T-helper 17 cell (primary cell): ENCODE data around the gene FGF22. TPM values are rescaled to one million over a fixed set of nuclear protein-coding genes. Genes with fewer than 3 reads are reported as not detected.
A peak's percentile ranks its signal among the peaks of the same experiment; 100 is the strongest.
"Not testable (repeated sequence)": the region's sequence is repeated elsewhere in the genome, so short reads cannot be mapped to it uniquely, and the experiment has no call there.

ENCODE experiments used
- ATAC-seq: fragments of 150-1000 bp; cut with Tn5 transposase; 2 replicates; pipeline ENCODE4 v1.10.0; 2021; ENCODE audit warnings: mild to moderate bottlenecking, moderate library complexity
- DNase-seq, 3 donors: peaks; one replicate each; pipeline versions ENCODE4 v3.0.0 to v3.0.0-alpha.2; 2020 to 2021
- H3K9me3 ChIP-seq: one replicate; pipeline ENCODE4 v1.7.0; 2013; ENCODE audit warnings: low read length, mild to moderate bottlenecking; ENCODE audit not compliant: control insufficient read depth, poor library complexity, severe bottlenecking
- H3K27ac Mint-ChIP-seq: one replicate; pipeline ENCODE4 v1.8.0; 2022; ENCODE audit warnings: mild to moderate bottlenecking, moderate library complexity, mixed read lengths
- H3K27me3 Mint-ChIP-seq: one replicate; pipeline ENCODE4 v1.8.0; 2022; ENCODE audit warnings: mixed read lengths
- H3K36me3 Mint-ChIP-seq: one replicate; pipeline ENCODE4 v1.8.0; 2022; ENCODE audit warnings: low read depth, mixed read lengths
- H3K4me1 Mint-ChIP-seq: one replicate; pipeline ENCODE4 v1.8.0; 2022; ENCODE audit warnings: mild to moderate bottlenecking, mixed read lengths
- H3K4me3 Mint-ChIP-seq: one replicate; pipeline ENCODE4 v1.8.0; 2022; ENCODE audit warnings: mild to moderate bottlenecking, moderate library complexity, mixed read lengths
- total RNA-seq, 4 donors: library from RNA in 2 of 4; stranded (reverse) in 2 of 4; gene quantifications; one replicate each; pipeline ENCODE4 v1.2.3 and lab custom pipeline; 2022 to 2026

FGF22 gene
- total RNA-seq, 2 donors from 2014 or later = 0.65 to 0.68 TPM

DNA sequence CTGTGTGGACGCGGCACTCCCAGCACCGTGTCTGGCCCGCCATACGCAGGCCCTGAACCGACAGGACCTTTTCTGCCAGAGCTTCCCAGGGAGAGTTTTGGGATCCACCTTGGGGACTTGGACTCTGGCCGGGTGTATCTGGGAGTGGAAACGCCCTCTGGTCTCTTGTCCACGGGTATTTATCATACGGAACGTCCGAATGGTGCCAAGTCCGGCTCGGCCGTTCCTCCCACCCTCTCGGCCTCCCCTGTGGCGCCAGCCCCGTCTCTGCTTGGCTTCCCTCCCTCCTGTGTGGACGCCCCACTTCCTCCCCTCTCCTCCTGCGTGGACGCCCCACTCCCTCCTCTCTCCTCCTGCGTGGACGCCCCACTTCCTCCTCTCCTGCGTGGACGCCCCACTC, 37.9 kb upstream of the FGF22 start:
- ATAC-seq = no peak

GRCh38 chr19:602391-603301, 37.0 kb upstream of the FGF22 start:
- no peak overlapping the region for H3K27ac Mint-ChIP-seq
- no peaks in the 10 kb centered on the region for H3K36me3 Mint-ChIP-seq
- H3K27me3 Mint-ChIP-seq = no peaks in the 10 kb centered on the region

More for the DNA sequence above, 37.9 kb upstream of the FGF22 start:
- Mint-ChIP-seq H3K27ac (no peak overlapping the region), H3K27me3 (no peaks in the 10 kb centered on the region), H3K4me3 (no peak overlapping the region), H3K4me1 (peaks cover 2% of the 10 kb centered on the region), H3K36me3 (no peaks in the 10 kb centered on the region)
- H3K9me3 ChIP-seq = no peaks in the 10 kb centered on the region
- DNase-seq = no peak

GRCh38 chr19:603302-603639, 36.4 kb upstream of the FGF22 start:
- not testable (repeated sequence) for H3K9me3 ChIP-seq, H3K27ac Mint-ChIP-seq, DNase-seq, ATAC-seq, H3K36me3 Mint-ChIP-seq, H3K4me3 Mint-ChIP-seq, H3K4me1 Mint-ChIP-seq, H3K27me3 Mint-ChIP-seq

More at GRCh38 chr19:602391-603301, 37.0 kb upstream of the FGF22 start:
- H3K4me3 Mint-ChIP-seq = no peak overlapping the region
- H3K4me1 Mint-ChIP-seq = peaks cover 2% of the 10 kb centered on the region
- ATAC-seq = no peak
- no peaks in the 10 kb centered on the region for H3K9me3 ChIP-seq
- no peak for DNase-seq

DNA sequence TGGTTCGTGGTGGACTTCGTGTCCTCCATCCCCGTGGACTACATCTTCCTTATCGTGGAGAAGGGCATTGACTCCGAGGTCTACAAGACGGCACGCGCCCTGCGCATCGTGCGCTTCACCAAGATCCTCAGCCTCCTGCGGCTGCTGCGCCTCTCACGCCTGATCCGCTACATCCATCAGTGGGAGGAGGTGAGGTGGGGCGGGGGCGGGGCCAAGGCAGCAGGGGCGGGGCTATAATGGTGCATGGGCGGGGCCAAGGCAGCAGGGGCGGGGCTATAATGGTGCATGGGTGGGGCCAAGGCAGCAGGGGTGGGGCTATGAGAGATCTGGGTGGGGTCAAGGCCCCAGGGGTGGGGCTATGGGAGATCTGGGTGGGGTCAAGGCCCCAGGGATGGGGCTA, 35.9 kb upstream of the FGF22 start:
- ATAC-seq = peak; percentile 73
- not testable (repeated sequence) for H3K27me3 Mint-ChIP-seq, H3K4me3 Mint-ChIP-seq, DNase-seq, H3K4me1 Mint-ChIP-seq, H3K9me3 ChIP-seq, H3K27ac Mint-ChIP-seq, H3K36me3 Mint-ChIP-seq

- Mint-ChIP-seq H3K4me3 (no peak overlapping the region), H3K4me1 (peaks cover 2% of the 10 kb centered on the region), H3K27ac (no peak overlapping the region), H3K27me3 (no peaks in the 10 kb centered on the region), H3K36me3 (no peaks in the 10 kb centered on the region)
- ATAC-seq (peak; percentile 71), DNase-seq (peak in 1 of 3 donors; percentile 24)
- H3K9me3 ChIP-seq = no peaks in the 10 kb centered on the region
These were observed 35.3 kb upstream of the FGF22 start for GRCh38 chr19:604355-604754.

- not testable (repeated sequence) for H3K27me3 Mint-ChIP-seq
These were observed 34.4 kb upstream of the FGF22 start for GRCh38 chr19:605061-605971.

GRCh38 chr19:607301-608154, 32.2 kb upstream of the FGF22 start:
- H3K4me1 Mint-ChIP-seq = peaks cover 10% of the 10 kb centered on the region
- no peaks in the 10 kb centered on the region for H3K9me3 ChIP-seq
- H3K27ac Mint-ChIP-seq = no peak overlapping the region
- H3K4me3 Mint-ChIP-seq = no peak overlapping the region
- no peaks in the 10 kb centered on the region for H3K27me3 Mint-ChIP-seq
- no peak for ATAC-seq
- no peaks in the 10 kb centered on the region for H3K36me3 Mint-ChIP-seq
- DNase-seq = no peak

More at GRCh38 chr19:605061-605971, 34.4 kb upstream of the FGF22 start:
- ATAC-seq, H3K27ac Mint-ChIP-seq, H3K4me3 Mint-ChIP-seq, H3K9me3 ChIP-seq, DNase-seq, H3K4me1 Mint-ChIP-seq, H3K36me3 Mint-ChIP-seq: not testable (repeated sequence)

GRCh38 chr19:608155-609003, 31.3 kb upstream of the FGF22 start:
- ATAC-seq (no peak), DNase-seq (no peak)
- Mint-ChIP-seq H3K27ac (no peak overlapping the region), H3K36me3 (no peaks in the 10 kb centered on the region), H3K4me3 (no peak overlapping the region), H3K27me3 (no peaks in the 10 kb centered on the region), H3K4me1 (peaks cover 10% of the 10 kb centered on the region)
- H3K9me3 ChIP-seq = no peaks in the 10 kb centered on the region

- Mint-ChIP-seq H3K36me3 (no peaks in the 10 kb centered on the region), H3K4me1 (peaks cover 10% of the 10 kb centered on the region), H3K4me3 (no peak overlapping the region), H3K27ac (no peak overlapping the region), H3K27me3 (no peaks in the 10 kb centered on the region)
- H3K9me3 ChIP-seq = no peaks in the 10 kb centered on the region
- no peak for ATAC-seq
- no peak for DNase-seq
These were observed 30.7 kb upstream of the FGF22 start for GRCh38 chr19:609004-609346.

DNA sequence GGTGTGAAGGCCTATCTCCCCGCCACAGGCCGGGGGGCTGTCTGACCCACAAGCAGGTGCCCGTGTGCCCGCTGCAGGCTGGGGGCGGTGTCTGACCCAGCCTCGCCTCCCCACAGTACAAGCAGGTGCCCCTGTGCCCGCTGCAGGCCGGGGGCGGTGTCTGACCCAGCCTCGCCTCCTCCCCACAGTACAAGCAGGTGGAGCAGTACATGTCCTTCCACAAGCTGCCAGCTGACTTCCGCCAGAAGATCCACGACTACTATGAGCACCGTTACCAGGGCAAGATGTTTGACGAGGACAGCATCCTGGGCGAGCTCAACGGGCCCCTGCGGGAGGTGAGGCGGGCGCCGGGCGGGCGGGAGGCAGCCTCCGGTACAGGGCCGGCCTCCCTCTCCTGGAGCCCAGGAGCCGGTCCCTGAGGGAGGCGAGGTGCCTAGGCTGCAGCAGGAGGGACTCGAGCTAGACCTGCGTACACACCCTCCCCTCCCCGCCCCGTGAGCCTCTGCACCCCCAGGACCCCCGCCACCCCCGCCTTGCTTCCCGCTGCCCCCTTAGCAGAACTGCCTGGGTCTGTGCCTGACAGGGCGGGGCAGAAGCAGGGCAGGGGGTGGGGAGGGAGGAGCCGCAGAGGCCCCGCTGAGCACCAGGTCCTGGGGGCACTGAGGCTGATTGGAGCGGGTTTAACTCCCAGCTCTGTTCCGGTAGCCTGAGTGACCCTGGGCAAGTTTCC, 29.4 kb upstream of the FGF22 start:
- peak; percentile 65 for ATAC-seq
- peak overlapping the region; percentile 93 for H3K27ac Mint-ChIP-seq
- H3K9me3 ChIP-seq = no peaks in the 10 kb centered on the region

GRCh38 chr19:610801-611480, 28.7 kb upstream of the FGF22 start:
- Mint-ChIP-seq H3K36me3 (no peaks in the 10 kb centered on the region), H3K4me3 (peak overlapping the region; percentile 99), H3K4me1 (peaks cover 10% of the 10 kb centered on the region), H3K27me3 (no peaks in the 10 kb centered on the region), H3K27ac (peak overlapping the region; percentile 93)
- ATAC-seq (peak; percentile 70), DNase-seq (peak in 2 of 3 donors; percentile 47 to 51)
- H3K9me3 ChIP-seq = no peaks in the 10 kb centered on the region

More for the DNA sequence above, 29.4 kb upstream of the FGF22 start:
- DNase-seq = no peak
- H3K36me3 Mint-ChIP-seq = no peaks in the 10 kb centered on the region
- H3K4me3 Mint-ChIP-seq = peak overlapping the region; percentile 99
- H3K27me3 Mint-ChIP-seq = no peaks in the 10 kb centered on the region
- peaks cover 10% of the 10 kb centered on the region for H3K4me1 Mint-ChIP-seq
